Astrocyte of the hippocampus (primary cell): Measurements from ENCODE around the gene B4GALT2.

Source experiments
- DNase-seq: peaks from one replicate; pipeline ENCODE4 v3.0.0; 2011; ENCODE audit warnings: low read depth, low spot score

The B4GALT2 gene, protein sequence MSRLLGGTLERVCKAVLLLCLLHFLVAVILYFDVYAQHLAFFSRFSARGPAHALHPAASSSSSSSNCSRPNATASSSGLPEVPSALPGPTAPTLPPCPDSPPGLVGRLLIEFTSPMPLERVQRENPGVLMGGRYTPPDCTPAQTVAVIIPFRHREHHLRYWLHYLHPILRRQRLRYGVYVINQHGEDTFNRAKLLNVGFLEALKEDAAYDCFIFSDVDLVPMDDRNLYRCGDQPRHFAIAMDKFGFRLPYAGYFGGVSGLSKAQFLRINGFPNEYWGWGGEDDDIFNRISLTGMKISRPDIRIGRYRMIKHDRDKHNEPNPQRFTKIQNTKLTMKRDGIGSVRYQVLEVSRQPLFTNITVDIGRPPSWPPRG

DNA sequence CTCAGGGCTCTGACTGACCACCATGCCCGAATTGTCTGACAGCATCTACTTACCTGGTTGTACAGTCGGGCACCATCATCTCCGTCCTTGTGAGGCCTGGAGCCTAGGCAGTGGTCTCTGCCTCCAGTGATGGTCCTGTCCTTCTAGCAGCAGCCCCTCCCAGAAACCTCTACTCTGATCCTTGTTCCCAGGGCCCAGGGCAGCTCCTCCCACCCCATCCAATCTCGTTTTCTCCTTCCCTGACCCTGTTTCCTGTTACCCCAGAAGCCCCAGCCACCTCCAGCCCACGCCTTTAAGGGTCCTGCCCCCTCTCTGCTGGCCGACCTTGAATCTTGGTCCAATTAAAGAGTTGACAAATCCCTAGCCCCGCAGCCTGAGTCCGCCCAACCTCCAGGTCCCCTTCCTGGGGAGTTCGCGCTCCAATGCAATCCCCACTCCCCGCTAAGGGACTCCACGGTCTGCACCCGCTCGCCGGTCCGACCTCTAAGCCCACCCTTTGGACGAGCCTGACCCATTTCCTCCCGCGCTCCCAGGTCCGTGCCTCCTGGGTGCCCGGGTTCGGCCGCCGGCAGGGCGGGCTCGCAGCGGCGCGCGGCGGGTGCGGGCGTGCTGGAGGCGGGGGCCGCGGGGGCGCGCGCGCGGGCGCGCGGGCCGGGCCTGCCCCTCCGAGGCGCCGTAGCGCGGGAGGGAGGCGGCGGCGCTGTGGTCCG lies at the start of gene B4GALT2:
TSS of gene B4GALT2 (plus strand) at position 660 of the 710 bp plus-strand sequence. CDS start 1,951 bp downstream, outside the sequence.
- peak; percentile 76 for DNase-seq

DNA sequence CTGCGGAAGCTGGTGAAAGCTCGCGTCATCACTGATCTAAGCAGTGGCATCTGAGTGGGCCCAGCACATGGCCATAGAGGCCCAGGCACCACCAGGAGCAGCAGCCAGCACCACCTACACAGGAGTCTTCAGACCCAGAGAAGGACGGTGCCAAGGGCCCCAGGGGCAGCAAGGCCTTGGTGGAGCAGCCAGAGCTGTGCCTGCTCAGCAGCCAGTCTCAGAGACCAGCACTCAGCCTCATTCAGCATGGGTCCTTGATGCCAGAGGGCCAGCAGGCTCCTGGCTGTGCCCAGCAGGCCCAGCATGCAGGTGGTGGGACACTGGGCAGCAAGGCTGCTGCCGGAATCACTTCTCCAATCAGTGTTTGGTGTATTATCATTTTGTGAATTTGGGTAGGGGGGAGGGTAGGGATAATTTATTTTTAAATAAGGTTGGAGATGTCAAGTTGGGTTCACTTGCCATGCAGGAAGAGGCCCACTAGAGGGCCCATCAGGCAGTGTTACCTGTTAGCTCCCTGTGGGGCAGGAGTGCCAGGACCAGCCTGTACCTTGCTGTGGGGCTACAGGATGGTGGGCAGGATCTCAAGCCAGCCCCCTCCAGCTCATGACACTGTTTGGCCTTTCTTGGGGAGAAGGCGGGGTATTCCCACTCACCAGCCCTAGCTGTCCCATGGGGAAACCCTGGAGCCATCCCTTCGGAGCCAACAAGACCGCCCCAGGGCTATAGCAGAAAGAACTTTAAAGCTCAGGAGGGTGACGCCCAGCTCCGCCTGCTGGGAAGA lies 48.7 kb upstream of the B4GALT2 start:
- DNase-seq, result no peak

DNA sequence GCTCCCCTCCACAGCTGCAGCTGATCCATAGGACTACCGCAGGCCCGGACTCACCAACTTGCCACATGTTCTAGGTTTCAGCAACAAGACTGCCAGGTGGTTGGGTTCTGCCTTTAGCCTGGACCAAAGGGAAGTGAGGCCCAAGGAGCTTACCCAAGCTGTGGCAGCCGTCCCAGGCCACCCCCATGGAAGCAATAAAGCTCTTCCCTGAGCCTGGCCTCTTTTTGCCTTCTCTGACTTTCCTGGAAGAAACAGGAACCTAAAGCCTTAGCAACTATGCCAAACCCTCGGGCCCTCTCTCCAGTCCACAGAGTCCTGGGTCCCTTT lies 48.1 kb upstream of the B4GALT2 start:
- DNase-seq, result no peak

DNA sequence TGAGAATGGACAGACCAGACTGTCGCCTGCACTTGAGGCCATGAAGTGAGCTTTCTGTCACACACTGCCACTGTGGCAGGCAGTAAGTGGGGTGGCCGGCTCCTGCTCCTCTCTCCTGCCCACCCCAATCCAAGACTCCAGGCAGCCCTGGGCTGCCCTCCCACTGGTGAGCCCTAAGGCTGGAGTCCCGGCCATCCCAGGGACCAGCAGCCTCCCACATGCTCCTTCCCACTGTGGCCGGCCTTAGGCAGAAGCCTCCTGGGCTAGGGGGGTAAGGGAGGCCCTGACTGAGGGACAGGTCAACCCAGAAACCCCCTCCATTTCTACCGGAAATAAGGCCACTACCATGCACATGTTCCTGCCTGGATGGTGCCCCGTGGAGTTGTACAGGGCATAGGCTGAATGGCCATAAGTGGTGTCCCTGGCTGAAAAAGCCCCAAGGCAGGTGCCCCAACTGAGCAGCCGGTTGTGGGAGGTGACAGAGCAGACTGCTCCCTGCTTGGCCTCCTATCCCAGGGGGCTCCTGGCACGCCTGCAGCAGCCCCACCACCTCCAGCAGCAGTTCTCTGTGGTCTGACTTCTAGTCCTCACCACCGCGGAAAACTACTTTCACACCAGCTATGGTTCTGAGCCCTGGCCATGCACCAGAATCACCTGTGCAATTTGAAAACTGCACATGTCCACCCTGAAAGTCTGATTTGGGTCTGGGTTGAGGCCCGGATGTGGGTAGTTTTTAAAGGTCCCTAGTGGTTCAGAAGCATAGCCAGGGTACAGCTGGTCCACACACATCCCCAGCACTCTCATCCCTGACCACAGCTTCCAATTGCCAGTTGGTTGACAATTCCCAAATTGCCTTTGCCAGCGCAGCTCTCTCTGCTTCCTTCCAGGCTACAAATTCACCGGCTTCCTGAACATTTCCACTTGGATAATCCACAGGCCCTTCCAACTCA lies 47.0 kb upstream of the B4GALT2 start:
- no peak for DNase-seq

DNA sequence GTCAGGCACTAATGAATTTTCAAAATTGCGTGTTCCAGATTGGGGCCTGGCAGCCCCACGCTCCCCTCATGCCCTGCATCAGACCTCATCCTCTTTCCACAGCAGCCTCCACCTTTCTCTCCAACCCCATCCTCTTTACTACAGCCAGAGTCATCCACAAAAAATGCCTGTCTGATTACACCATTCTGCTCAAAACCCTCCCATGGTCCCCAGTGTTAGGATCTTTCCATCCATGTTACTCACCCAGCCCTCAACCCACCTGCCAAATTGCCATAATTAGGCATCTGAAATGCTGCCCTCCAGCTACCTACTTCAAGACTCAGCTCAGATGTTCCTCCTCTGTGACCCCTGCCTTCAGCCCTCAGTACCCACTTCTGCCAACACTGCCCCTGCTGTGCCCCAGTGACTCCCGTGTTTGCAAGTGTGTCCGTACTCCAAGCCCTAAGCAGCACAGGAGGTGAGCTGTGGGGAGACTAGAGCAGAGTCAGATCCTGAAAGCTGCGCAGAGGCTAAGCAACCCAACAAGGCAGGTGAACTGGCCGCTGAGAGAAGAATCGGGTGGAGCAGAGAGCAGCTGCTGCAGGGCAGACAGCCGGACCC lies 46.1 kb upstream of the B4GALT2 start:
- DNase-seq, result peak; percentile 60

DNA sequence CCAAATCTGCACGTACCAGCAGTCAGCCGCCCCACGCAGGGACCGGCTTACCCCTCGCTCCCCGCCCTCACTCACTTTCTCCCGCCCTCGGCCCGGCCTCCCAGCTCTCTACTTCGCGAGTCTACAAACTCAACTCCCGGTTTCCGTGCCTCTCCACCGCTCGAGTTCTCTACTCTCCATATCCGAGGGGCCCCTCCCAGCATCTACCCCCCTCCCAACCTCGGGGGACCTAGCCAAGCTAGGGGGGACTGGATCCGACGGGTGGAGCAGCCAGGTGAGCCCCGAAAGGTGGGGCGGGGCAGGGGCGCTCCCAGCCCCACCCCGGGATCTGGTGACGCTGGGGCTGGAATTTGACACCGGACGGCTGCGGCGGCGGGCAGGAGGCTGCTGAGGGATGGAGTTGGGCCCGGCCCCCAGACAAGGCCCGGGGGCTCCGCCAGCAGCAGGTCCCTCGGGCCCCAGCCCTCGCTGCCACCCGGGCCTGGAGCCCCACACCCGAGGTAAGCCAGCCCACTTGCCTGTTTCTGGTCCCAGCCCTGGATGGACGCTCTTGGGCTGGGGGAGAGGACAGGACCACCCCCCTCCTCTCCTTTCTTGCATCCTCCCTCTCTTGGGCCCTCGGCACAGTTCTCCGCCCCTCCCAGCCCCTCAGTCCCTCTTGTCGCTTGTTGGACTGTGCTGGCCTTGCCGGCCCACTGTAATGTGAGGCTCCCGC lies 45.5 kb upstream of the B4GALT2 start, which contains the start of gene ARTN:
TSS of gene ARTN (plus strand) at position 416 of the 715 bp plus-strand sequence. CDS start 1,856 bp downstream, outside the sequence.
- DNase-seq, result peak; percentile 58

DNA sequence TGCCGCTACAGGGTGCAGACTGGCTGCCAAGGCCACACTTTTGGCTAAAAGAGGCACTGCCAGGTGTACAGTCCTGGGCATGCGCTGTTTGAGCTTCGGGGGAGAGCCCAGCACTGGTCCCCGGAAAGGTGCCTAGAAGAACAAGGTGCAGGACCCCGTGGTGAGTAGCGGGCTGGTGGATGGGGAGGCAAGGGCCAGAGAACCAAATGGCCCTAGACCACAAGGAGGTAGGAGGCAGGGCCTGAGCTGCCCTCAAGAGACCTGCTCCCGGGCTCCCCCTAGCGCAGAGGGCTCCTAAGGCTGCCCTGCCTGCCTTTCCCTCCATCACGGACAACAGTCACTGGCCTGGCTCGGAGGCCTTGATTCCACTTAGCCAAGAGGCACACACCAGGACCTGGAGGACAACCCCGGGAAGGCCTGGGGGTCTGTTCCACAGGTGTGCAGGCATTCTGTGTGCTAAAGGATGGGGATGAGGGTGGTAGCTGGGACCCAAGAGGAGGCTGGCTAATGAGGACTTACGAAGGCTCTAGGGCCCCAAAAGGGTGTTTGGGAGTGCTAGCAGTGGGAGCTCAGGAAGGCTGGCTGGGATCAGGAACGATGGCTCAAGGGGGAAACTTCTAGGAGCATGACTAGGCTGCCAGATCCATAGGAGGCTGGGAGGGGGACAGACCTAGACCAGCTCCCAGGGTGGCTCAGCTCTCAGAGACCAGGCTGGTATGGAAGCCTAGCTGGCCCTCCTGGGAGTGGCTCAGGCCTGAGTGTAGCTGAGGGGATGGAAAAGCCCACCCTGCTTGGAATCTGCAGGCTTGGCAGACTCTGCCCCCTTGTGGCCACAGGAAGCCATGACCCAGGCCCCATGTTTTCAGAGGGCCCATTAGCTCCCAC lies 44.7 kb upstream of the B4GALT2 start:
- peak; percentile 85 for DNase-seq

DNA sequence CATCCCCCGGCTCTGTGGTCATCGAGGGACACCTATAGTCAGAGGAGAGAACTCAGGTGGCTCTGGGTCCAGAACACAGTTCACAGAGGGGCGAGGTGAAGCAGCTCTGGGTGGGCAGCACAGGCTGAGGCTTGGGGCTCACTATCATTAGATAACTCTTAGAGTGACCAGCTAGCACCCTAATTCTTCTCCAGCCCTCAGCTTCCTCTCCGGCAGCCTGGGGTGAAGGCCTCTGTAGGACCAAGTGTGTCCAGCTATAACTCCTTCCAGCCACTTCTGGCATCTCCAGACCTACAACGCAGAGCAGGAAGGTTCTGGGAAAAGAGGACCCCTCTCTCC lies 44.1 kb upstream of the B4GALT2 start:
- no peak for DNase-seq

DNA sequence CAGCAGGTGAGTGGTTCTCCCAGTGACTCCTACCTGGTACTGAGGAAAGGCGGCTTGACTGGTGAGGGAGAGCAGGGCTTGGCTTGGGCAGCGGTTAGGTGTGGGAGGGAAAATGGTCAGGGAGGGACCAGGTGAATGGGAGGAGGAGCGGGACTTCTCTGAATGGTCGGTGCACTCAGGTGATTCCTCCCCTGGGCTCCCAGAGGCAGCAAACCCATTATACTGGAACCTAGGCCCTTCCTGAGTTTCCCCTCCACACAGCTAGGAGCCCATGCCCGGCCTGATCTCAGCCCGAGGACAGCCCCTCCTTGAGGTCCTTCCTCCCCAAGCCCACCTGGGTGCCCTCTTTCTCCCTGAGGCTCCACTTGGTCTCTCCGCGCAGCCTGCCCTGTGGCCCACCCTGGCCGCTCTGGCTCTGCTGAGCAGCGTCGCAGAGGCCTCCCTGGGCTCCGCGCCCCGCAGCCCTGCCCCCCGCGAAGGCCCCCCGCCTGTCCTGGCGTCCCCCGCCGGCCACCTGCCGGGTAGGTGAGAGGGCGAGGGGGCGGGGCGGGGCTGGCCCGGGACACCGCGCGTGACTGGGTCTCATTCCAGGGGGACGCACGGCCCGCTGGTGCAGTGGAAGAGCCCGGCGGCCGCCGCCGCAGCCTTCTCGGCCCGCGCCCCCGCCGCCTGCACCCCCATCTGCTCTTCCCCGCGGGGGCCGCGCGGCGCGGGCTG lies 43.1 kb upstream of the B4GALT2 start:
- no peak for DNase-seq

DNA sequence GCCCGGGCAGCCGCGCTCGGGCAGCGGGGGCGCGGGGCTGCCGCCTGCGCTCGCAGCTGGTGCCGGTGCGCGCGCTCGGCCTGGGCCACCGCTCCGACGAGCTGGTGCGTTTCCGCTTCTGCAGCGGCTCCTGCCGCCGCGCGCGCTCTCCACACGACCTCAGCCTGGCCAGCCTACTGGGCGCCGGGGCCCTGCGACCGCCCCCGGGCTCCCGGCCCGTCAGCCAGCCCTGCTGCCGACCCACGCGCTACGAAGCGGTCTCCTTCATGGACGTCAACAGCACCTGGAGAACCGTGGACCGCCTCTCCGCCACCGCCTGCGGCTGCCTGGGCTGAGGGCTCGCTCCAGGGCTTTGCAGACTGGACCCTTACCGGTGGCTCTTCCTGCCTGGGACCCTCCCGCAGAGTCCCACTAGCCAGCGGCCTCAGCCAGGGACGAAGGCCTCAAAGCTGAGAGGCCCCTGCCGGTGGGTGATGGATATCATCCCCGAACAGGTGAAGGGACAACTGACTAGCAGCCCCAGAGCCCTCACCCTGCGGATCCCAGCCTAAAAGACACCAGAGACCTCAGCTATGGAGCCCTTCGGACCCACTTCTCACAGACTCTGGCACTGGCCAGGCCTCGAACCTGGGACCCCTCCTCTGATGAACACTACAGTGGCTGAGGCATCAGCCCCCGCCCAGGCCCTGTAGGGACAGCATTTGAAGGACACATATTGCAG lies 42.4 kb upstream of the B4GALT2 start:
- peak; percentile 75 for DNase-seq

DNA sequence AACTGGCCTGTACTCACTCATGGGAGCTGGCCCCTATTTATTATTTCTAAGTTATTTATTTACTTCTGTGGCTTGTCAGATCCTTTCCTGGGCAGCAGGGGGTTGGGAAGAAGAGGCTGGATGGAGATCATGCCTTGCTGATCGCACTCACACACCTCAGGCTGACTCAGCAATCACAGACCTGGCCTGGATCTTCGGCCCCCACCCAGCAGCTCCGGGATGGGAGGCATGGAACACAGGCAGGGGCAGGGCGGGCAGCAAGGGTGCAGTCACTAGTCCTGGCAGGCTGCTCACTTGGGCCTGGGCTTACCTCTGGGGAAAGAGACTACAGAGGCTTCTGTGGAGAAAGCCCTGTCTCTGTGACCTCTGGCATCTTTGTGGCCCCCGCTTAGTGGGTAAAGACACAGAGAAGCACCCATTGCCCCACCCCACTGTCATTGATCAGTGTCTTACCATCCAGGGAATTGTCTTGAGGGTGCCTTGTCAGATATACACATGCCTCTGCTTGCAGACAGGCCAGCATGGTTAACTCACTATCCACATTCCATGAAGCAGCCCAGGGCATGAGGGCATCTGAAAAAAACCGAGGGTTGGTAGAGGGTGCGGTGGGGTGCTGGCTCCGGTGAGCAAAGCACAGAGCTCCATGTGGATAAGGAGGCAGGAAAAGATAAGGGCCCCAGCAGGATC lies 41.7 kb upstream of the B4GALT2 start:
- DNase-seq, result no peak

DNA sequence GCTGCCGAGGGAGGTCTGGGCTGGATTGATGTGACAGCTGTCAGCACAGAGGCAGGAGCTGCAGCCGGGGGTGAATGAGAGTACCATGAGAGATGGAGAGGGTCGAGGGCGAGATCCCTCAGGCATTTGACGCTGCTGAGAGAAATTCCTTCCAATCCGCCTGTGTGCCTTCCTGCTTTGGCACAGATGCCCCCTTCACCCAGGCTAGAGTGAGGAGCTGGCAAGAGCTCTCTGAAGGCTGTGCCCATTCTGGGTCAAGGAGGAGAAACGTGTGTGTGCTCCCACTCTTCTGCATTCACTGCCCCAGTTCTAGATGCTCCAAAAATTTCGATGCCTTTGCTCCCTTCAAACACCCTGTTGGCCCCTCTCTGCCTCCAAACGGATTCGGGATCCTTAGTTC lies 40.6 kb upstream of the B4GALT2 start:
- DNase-seq, result no peak

DNA sequence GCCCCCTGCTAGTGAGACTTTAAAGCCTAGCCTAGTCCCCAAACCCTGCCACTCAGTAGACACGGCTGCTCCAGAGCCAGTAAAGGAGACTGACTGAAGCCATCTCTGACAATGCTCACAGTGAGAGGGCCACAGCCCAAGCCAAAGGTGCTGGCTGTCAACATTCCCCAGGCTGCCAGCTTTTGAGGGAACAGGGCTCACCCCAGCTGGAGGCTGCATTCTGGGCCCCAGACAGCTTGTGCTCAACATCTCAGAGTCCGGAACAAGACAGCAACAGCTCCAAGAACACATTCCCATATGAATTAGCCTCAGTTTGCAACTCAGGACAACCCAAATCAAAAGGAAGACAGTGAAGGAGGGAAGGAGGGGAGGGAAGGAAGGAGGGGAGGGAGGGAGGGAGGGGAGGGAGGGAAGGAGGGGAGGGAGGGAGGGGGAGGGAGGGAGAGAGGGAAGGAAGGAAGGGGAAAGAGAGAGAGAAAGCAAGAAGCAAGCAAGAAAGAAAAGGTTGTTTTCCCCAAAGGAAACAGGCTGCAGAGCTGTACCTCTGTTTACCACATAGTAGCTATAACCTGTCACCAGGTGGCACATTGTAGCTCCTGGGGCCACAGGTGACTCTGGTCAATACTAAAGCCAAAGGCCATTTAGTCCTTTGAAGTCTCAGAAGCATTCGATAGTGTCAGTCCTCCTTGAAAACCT lies 40.0 kb upstream of the B4GALT2 start:
- no peak for DNase-seq

DNA sequence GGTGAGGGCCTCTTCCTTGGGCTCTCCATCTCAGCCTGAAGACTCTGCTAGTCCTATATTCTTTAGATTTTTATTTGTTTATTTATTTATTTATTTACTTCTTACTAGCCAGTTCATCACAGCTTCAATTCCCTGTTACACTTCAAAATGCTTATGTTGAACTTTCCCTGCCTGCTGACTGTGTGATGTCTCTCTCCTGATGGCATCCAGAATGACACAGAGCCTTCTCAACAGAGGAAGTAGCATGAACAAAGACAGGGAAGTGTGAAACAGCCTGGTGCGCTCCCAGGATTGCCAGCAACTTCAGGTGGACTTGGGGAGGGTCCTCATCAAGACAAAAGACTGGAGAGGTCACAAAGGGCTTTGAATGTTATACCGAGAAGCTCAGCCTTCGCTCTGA lies 36.6 kb upstream of the B4GALT2 start:
- no peak for DNase-seq

DNA sequence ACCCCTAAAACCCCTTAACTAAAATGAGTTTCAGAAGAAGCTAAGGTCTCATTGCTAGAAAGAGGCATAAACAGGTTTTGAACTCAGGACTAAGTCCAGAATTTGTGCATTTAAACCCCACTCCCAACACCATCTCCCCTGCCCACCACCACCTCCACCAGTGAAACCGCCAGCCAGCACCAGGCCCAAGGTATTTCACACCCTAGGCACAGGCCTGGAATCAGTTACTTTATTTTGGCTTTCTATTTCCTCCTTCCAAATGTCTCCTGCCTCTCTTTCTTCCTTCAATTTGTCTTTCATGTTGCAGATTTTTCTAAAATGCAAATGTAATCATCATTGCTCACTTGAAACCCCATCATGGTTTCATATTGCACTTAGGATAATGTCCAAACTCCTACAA lies 34.1 kb upstream of the B4GALT2 start:
- DNase-seq, result no peak

DNA sequence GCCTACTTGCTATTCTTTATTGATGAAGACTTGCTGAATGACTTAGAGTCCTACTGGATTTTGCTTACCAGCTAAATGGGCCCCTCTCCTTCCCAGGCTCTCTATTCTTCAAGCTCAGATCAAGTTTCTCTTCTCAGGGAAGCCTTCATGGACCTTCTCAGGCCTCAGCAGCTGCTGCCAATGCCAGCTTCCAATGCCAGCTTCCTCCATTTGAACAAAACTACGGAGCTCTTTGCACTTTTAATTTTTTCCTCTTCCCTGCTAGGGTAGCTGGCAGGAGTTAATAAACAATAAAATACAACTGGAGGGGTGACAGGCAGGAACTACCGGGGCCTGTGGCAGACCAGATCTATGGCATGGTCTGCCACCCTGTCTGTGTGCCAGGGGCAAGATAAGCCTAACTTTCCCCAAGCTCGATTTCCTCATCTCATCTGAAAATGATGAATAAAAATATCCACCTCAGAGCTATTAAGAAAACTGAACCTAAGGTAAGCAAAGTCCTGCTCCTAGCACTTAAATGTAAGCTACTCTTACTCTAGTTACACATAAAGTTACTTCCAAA lies 33.3 kb upstream of the B4GALT2 start:
- no peak for DNase-seq
